Rectal smooth muscle tissue (tissue), 1 donor: ENCODE data around the gene MAP2K5.

Experiments
- H3K27ac ChIP-seq: one replicate; pipeline ENCODE4 v1.7.0; 2013; ENCODE audit warnings: low read depth, low read length, inconsistent platforms
- H3K27me3 ChIP-seq: one replicate; pipeline ENCODE4 v1.7.0; 2013; ENCODE audit warnings: low read length; ENCODE audit not compliant: control insufficient read depth, insufficient read depth
- H3K36me3 ChIP-seq: one replicate; pipeline ENCODE4 v1.7.0; 2013; ENCODE audit warnings: low read length; ENCODE audit not compliant: control insufficient read depth, insufficient read depth
- H3K4me1 ChIP-seq: one replicate; pipeline ENCODE4 v1.7.0; 2013; ENCODE audit warnings: low read length; ENCODE audit not compliant: control insufficient read depth, insufficient read depth
- H3K4me3 ChIP-seq: one replicate; pipeline ENCODE4 v1.7.0; 2013; ENCODE audit warnings: low read length
- H3K9ac ChIP-seq: one replicate; pipeline ENCODE4 v1.7.0; 2013; ENCODE audit warnings: low read length

Gene MAP2K5

DNA sequence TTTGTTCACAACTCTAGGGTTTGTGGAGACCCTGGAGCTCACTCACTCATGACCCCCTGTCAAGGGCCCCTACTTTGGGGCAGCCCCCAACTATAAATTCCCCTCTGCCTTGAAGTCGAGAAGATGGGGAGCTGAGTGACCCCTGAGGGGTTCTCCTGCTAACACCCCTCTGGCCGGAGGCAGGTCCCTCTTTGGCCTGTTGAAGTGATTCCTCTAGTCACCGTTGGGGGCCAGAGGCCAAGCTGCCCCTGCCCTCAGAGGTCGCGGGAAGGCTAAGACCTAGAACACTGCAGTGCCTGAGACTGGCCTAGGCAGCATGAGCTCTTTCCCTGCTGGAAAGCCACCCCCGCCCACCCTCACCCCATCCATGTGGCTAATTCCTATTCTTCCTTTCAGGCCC, 267.4 kb downstream of the MAP2K5 start:
- Histone ChIP-seq H3K9ac (no peak overlapping the region), H3K27me3 (no peaks in the 10 kb centered on the region), H3K27ac (no peak overlapping the region), H3K4me3 (no peak overlapping the region), H3K36me3 (no peaks in the 10 kb centered on the region), H3K4me1 (no peaks in the 10 kb centered on the region)

DNA sequence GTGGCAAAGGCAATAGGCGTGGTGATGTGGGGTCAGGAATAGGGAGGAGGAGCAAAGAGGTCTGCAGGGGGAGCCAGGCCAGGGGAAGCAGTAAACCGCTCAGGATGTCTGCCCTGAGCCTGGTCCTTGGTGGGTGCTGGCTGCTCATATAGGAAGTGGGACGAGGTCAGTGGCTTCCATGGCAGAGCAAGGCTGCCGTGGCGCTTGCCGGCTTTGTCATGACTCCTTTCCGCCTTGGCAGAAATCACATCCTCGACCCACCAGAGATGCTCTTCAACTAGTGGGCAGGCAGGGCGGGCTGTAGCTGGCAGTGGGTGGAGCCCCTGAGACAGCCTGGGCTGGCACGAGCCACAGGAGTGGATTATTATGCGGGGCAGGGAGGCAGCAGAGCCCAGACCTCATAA, 269.7 kb downstream of the MAP2K5 start:
- no peak overlapping the region for H3K4me3 ChIP-seq
- H3K27ac ChIP-seq = no peak overlapping the region
- no peaks in the 10 kb centered on the region for H3K27me3 ChIP-seq
- no peaks in the 10 kb centered on the region for H3K4me1 ChIP-seq
- H3K36me3 ChIP-seq = no peaks in the 10 kb centered on the region
- no peak overlapping the region for H3K9ac ChIP-seq

DNA sequence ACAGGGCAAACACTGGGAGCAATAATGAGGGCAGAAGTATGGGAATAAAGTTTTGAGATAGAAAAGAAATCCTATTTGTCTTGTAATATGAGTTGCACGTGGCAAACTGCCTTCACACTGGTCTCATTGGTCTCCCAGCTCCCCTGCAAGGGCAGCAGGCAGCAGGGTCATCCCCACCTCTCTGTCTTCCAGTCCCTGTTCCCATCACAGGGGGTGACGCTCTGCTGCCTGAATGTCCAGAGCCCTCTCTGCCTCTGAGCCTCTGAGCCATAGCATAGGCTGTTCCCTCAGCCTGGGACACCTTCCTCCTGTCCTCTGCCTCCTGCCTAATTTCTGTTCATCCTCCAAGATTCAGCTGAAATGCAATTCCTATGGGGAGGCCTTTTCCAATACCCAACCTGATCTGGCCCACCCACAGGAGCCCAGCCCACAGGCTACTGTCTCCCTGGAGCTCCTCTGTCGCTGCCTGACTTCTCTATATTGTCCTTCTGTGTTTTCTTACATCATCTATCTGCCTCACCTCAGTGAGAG, 270.7 kb downstream of the MAP2K5 start:
- H3K27ac ChIP-seq = no peak overlapping the region
- no peaks in the 10 kb centered on the region for H3K36me3 ChIP-seq
- H3K9ac ChIP-seq = no peak overlapping the region
- no peaks in the 10 kb centered on the region for H3K4me1 ChIP-seq
- H3K27me3 ChIP-seq = peaks cover 3% of the 10 kb centered on the region
- H3K4me3 ChIP-seq = no peak overlapping the region

DNA sequence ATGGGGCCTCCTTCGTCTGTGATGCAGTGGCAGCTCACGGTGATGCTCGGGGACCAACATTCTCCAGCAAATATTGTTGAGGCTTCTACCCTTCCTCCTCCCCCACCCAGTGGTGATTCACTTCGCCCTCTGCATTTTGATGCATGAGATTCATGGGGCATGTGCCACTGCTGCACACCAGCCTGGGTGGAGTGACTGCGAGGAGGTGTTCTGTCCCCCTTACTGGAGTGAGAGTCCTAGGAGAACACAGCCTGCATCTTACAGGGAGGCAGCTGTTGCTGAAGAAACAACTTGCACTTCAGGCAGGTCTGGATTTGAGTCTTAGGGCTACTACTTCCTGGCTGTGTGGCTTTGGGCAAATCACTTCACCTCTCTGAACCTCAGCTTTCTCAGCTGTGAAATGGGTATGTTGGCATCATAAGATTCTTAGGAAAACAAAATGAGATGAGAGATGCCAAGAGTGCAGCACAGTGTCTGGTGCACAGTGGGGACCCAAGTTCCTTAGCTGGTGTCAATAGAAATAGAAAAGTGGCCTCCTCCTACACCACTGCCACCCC, 272.6 kb downstream of the MAP2K5 start:
- Histone ChIP-seq H3K9ac (no peak overlapping the region), H3K36me3 (no peaks in the 10 kb centered on the region), H3K4me1 (no peaks in the 10 kb centered on the region), H3K4me3 (no peak overlapping the region), H3K27me3 (peaks cover 9% of the 10 kb centered on the region), H3K27ac (no peak overlapping the region)

DNA sequence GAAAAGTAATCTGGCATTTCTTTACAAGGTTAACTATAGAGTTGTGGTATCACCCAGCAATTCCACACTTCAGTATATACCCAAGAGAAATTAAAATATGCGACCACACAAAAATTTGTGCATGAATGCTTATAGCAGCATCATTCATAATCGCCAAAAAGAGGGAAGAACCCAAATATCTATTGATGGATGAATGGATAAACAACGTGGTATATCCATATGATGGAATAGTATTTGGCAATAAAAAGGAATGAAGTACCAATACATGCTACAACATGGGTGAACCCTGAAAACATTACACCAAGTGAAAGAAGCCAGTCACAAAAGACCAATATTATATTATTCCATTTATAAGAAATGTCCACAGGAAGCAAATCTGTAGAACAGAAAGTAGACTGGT, 274.2 kb downstream of the MAP2K5 start:
- Histone ChIP-seq H3K9ac (no peak overlapping the region), H3K4me3 (no peak overlapping the region), H3K27ac (no peak overlapping the region), H3K36me3 (no peaks in the 10 kb centered on the region), H3K4me1 (no peaks in the 10 kb centered on the region), H3K27me3 (peaks cover 24% of the 10 kb centered on the region)

DNA sequence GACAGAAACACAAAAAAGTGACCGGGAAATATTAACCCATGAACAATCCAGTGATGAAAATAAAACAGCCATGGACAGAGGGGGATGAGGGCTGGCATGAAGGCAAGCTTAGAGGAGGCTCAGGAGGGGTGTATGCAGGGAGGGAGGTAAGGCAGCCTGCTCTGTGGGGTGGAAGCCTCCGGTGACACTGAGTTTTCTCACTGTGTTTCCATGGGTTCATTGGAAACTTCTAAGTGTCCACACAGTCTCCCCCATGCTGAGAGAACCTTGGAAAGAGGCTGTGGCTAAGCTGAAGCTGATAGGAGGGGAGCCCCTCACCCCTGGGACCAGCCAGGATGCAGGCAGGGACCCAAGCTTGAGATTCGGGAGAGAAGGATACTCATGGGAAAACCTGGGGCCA, 276.0 kb downstream of the MAP2K5 start:
- Histone ChIP-seq H3K27me3 (peaks cover 36% of the 10 kb centered on the region), H3K27ac (no peak overlapping the region), H3K4me1 (no peaks in the 10 kb centered on the region), H3K4me3 (no peak overlapping the region), H3K36me3 (no peaks in the 10 kb centered on the region), H3K9ac (no peak overlapping the region)

DNA sequence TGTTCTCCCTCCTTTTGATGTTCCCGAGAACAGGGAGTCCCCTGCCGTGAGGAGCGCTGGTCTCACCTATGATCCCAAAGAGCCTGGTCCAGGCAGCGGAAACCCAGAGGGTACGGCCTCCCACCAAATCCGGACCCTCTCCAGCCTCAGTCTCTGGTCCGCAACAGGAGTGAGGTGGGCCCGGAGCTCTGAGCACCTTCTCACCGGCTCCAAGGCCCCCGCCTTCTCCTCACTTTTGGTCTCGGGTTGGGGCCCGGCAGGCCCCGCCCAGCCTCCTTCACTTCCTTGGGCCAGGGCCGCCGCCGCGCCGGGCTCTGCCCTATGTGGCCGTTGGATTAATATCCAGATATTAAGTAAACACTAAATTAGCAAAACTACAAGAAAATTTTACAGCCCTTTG, 277.1 kb downstream of the MAP2K5 start:
- Histone ChIP-seq H3K36me3 (no peaks in the 10 kb centered on the region), H3K9ac (no peak overlapping the region), H3K27ac (no peak overlapping the region), H3K4me3 (no peak overlapping the region), H3K27me3 (peaks cover 48% of the 10 kb centered on the region), H3K4me1 (no peaks in the 10 kb centered on the region)

DNA sequence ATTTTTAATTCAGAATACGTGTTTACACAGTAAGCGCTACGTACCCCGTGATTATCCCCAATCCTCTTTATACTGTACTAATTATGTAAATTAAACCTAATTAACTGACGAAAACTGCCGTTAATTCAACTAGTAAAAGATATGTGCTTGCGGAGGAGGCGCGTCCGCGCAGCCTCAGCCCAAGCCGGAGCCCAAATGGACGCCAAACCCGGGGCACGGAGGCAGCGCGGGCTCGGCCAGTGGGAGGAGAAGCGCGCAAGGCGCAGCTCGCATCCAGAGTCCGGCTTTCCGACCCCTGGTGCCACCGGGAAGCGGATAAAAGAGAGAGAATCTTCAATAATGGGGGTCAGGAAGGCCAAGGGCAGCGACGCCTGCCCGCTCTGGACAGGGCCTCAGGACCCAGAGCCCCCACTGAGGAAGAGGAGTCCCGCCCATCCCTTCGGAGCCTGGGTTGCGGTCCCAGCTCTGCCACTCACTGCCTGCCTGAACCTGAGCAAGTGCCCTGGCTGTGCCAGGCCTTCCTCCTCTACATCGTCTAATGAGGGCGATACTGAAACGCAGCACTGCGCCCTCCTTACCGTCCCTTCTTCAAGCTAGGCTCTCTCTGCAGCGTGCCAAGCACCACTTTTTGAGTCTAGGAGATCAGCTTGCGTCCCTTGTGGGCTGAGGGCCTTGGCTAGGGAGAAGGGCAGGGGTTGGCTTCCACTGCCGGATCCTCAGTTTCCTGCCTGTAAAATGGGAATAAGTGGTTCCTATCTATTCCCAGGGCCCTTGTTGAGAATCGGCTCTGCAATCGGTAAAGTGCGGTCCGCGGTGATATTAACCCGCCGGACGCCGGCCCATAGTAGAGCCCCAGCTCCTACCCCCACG, 277.9 kb downstream of the MAP2K5 start:
- Histone ChIP-seq H3K27me3 (peaks cover 54% of the 10 kb centered on the region), H3K9ac (no peak overlapping the region), H3K4me1 (no peaks in the 10 kb centered on the region), H3K27ac (no peak overlapping the region), H3K4me3 (no peak overlapping the region), H3K36me3 (no peaks in the 10 kb centered on the region)

DNA sequence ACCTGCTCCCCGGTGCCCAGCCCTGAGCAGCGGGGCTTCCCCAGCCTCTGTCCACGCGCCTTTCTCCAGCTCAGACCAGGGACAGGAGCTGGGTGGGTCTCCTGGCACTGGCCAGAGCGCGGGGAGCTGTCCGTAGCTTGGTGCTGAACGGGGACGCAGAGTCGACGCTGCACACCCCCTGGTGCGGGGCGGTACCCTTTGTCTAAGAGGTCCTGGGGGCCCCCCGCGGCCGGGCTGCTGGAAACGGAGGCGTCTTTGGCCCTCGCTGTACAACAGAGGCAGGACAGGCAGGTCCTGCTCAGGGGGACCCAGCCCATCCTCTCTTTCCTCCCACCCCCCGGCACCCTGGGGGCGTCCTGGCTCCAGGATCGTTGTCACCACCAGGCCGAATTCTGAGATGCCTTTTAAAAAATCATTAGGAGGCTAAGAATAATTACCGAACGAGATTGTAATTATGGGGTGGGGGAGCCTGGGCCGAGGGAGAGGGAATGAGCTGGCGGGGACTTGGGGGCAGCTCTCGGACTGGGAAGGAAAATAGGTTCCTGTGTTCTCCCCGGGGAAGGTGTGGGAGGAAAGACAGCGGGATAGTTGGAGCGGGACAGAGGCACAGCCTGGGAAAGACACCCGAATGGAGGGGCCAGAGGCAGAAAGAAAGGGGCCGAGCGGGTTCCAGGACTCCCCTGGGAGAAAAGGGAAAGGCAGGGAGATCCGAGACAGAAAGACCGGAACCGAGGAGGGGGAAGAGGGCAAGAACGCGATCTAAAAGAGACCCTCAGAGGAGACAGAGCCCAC, 278.7 kb downstream of the MAP2K5 start:
- Histone ChIP-seq H3K4me3 (no peak overlapping the region), H3K9ac (no peak overlapping the region), H3K36me3 (no peaks in the 10 kb centered on the region), H3K27ac (no peak overlapping the region), H3K27me3 (peaks cover 57% of the 10 kb centered on the region), H3K4me1 (no peaks in the 10 kb centered on the region)

DNA sequence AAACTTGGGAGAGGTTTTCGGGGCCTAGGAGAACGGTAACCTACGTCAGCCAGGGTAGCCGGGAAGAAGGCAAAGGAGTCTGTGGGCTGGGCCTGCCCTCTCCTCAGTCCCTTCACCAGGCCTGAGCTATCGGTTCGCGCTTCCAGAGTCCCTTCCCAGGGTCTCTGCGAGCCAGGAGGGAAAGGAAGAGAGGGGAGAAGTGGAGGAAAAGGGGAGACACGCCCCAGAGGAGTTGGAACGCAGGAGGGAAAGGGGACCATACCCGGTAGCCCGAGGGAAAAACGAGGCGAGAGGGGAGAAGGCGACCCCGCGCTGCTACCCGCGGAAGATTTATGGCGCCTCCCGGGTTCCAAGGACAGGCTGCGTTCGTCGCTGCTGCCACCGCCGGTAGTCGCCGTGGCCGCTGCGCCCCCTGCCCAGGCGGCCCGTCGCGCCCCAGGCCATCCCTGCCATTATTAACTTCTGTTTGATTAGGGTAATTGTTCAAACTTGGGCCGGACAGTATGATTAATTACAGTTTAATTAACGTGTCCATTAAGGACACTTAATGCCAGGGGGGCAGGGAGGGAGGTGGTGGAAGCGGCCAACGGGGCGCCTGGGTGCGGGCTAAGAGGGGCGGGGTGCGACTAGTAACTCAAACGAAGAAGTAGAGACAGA, 279.4 kb downstream of the MAP2K5 start:
- Histone ChIP-seq H3K27ac (no peak overlapping the region), H3K36me3 (no peaks in the 10 kb centered on the region), H3K4me3 (peak overlapping the region; percentile 8), H3K9ac (no peak overlapping the region), H3K27me3 (peaks cover 61% of the 10 kb centered on the region), H3K4me1 (no peaks in the 10 kb centered on the region)

DNA sequence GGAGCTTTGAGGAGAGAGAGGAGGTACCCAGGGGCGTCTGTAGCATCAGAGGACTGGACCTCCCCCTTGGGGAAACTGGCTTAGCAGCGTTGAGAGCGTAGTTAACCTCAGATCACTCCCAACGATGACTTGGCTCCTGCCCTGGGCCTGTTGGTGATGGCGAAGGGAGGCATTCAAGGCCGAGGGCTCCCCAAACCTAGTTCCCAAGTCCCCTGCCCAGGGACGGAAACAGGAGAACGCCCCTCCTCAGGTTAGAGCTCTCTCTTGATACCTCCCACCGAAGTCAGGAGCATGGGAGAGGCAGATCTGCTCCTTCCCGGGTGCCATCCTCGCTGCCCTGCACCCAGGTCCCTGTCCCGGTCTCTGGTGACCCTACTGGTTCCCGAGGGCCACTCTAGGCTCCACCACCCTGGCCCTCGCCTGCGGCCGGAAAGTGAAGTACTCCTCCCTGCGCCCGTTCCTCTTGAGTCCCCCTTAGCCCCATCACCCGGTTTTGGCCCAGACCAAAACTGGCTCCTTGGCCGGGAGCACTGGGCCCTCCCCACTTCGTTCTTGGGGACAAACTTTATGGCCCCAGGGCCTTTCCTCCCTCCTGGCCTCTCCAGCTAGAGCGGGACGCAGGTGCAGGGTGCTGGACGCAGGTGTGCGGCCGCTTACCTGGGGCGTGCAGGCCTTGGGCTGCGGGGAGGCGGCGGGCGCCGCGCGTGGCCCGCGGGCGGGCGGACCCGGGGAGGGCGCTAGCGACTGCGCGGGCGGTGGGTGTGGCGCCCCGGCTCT, 280.2 kb downstream of the MAP2K5 start:
- Histone ChIP-seq H3K27ac (no peak overlapping the region), H3K9ac (no peak overlapping the region), H3K4me3 (peak overlapping the region; percentile 8), H3K4me1 (no peaks in the 10 kb centered on the region), H3K27me3 (peaks cover 63% of the 10 kb centered on the region), H3K36me3 (no peaks in the 10 kb centered on the region)
